Liver (tissue), 9 donors: ENCODE measurements around the gene FOCAD. TPM values are rescaled to one million over a fixed set of nuclear protein-coding genes. Genes with fewer than 3 reads are reported as not detected.

Experiments
- DNase-seq: peaks from one replicate; pipeline ENCODE4 v3.0.0-alpha.2; 2017; ENCODE audit warnings: low spot score
- H3K27ac ChIP-seq, 2 donors: one replicate each; pipeline ENCODE4 v1.7.0; 2013; ENCODE audit warnings: inconsistent platforms in 2 of 2, low read length in 2 of 2, control low read depth in 1 of 2, low read depth in 1 of 2, mild to moderate bottlenecking in 1 of 2
- H3K27me3 ChIP-seq, 4 donors: one replicate each; pipeline versions ENCODE4 v1.6.1 to v1.7.0; 2013; ENCODE audit warnings: low read length in 3 of 4, inconsistent platforms in 1 of 4, mild to moderate bottlenecking in 1 of 4, moderate library complexity in 1 of 4; ENCODE audit not compliant: control insufficient read depth in 4 of 4, insufficient read depth in 4 of 4
- H3K36me3 ChIP-seq, 4 donors: one replicate each; pipeline versions ENCODE4 v1.6.1 to v1.7.0; 2013; ENCODE audit warnings: low read length in 3 of 4, mild to moderate bottlenecking in 3 of 4, low read depth in 1 of 4, moderate library complexity in 1 of 4; ENCODE audit not compliant: control insufficient read depth in 4 of 4, insufficient read depth in 3 of 4
- H3K4me1 ChIP-seq, 4 donors: one replicate each; pipeline versions ENCODE4 v1.6.1 to v1.7.0; 2013; ENCODE audit warnings: low read length in 3 of 4, mild to moderate bottlenecking in 3 of 4, moderate library complexity in 1 of 4; ENCODE audit not compliant: control insufficient read depth in 4 of 4, insufficient read depth in 4 of 4
- H3K4me3 ChIP-seq, 3 donors: one replicate each; pipeline versions ENCODE4 v1.6.1 to v1.7.0; 2013; ENCODE audit warnings: low read length in 3 of 3, control low read depth in 1 of 3, low read depth in 1 of 3, mild to moderate bottlenecking in 1 of 3
- H3K9ac ChIP-seq, 2 donors: one replicate each; pipeline ENCODE4 v1.7.0; 2013; ENCODE audit warnings: low read length in 2 of 2, mild to moderate bottlenecking in 2 of 2, moderate library complexity in 2 of 2, control low read depth in 1 of 2, low read depth in 1 of 2
- H3K9me3 ChIP-seq, 4 donors: one replicate each; pipeline versions ENCODE4 v1.6.1 to v1.7.0; 2013; ENCODE audit warnings: low read length in 3 of 4; ENCODE audit not compliant: control insufficient read depth in 4 of 4
- CTCF ChIP-seq: fragments of 150-350 bp; IDR thresholded peaks from 2 replicates; pipeline ENCODE4 v1.5.1; 2017; ENCODE audit warnings: improper control_type of control experiment, low read depth, low read length; ENCODE audit not compliant: missing input control
- EGR1 ChIP-seq, 2 donors: IDR thresholded peaks; 2 replicates each; pipeline ENCODE4 v1.6.1; 2016 to 2018; ENCODE audit warnings: antibody characterized with exemption in 2 of 2, low read depth in 2 of 2
- FOXA1 ChIP-seq: IDR thresholded peaks from 2 replicates; pipeline ENCODE4 v1.6.1; 2016; ENCODE audit warnings: antibody characterized with exemption
- FOXA2 ChIP-seq: IDR thresholded peaks from 2 replicates; pipeline ENCODE4 v1.6.1; 2016; ENCODE audit warnings: antibody characterized with exemption
- GABPA ChIP-seq, 2 donors: IDR thresholded peaks in 1 of 2; conservative IDR thresholded peaks in 1 of 2; 2 replicates each; pipeline ENCODE4 v1.6.1; 2016; ENCODE audit warnings: antibody characterized with exemption in 2 of 2, mild to moderate bottlenecking in 1 of 2, moderate library complexity in 1 of 2
- HNF4A ChIP-seq, 2 donors: conservative IDR thresholded peaks; 2 replicates each; pipeline ENCODE4 v1.6.1; 2016; ENCODE audit warnings: antibody characterized with exemption in 2 of 2, mild to moderate bottlenecking in 2 of 2
- HNF4G ChIP-seq: IDR thresholded peaks from 2 replicates; pipeline ENCODE4 v1.6.1; 2016; ENCODE audit warnings: antibody characterized with exemption
- JUND ChIP-seq, 2 donors: IDR thresholded peaks; 2 replicates each; pipeline ENCODE4 v1.6.1; 2016; ENCODE audit warnings: antibody characterized with exemption in 2 of 2
- NR2F2 ChIP-seq: IDR thresholded peaks from 2 replicates; pipeline ENCODE4 v1.6.1; 2016; ENCODE audit warnings: antibody characterized with exemption
- RAD21 ChIP-seq, 2 donors: IDR thresholded peaks; 2 replicates each; pipeline ENCODE4 v1.6.1; 2016; ENCODE audit warnings: antibody characterized with exemption in 2 of 2, mild to moderate bottlenecking in 2 of 2
- RXRA ChIP-seq, 2 donors: IDR thresholded peaks; 2 replicates each; pipeline ENCODE4 v1.6.1; 2017 to 2018; ENCODE audit warnings: antibody characterized with exemption in 2 of 2, mild to moderate bottlenecking in 1 of 2
- SP1 ChIP-seq: IDR thresholded peaks from 2 replicates; pipeline ENCODE4 v1.6.1; 2018; ENCODE audit warnings: antibody characterized with exemption, mild to moderate bottlenecking
- TAF1 ChIP-seq: conservative IDR thresholded peaks from 2 replicates; pipeline ENCODE4 v1.6.1; 2016; ENCODE audit warnings: antibody characterized with exemption, mild to moderate bottlenecking
- YY1 ChIP-seq: IDR thresholded peaks from 2 replicates; pipeline ENCODE4 v1.6.1; 2016; ENCODE audit warnings: antibody characterized with exemption, mild to moderate bottlenecking
- WGBS: extraction: QIAGEN DNeasy Blood & Tissue Kit; methylation state at CpG from one replicate; pipeline ENCODE4 v1.1.7; 2013; 5-methylcytosine and 5-hydroxymethylcytosine counted together
- polyA plus RNA-seq, 2 donors: library from polyadenylated mRNA; stranded (reverse) in 1 of 2; unstranded in 1 of 2; fragments of 200-250 nt in 1 of 2; fragments of >200 nt in 1 of 2; fragmentation: Nextera tagmentation in 1 of 2; extraction: Ambion mirVana in 1 of 2; gene quantifications; one replicate each; pipeline versions ENCODE4 v1.2.1 to v1.2.3, GENCODE V29; 2013 to 2015
- total RNA-seq, 2 donors: library from RNA; depleted of rRNA; stranded (reverse); fragments of >200 nt; gene quantifications; one replicate each; pipeline ENCODE4 v1.2.3, GENCODE V29; 2014
- TF ChIP-seq, protein P1 (sequence below): IDR thresholded peaks from 2 replicates; pipeline ENCODE4 v1.6.1; 2016; ENCODE audit warnings: antibody characterized with exemption
- TF ChIP-seq, protein P2 (sequence below): IDR thresholded peaks from 2 replicates; pipeline ENCODE4 v1.6.1; 2016; ENCODE audit warnings: antibody characterized with exemption
- donor health status: healthy.
- donor health status: healthy.
- donor health status: healthy.
- donor health status: healthy.
- donor health status: healthy.

The FOCAD gene
- total and polyA plus RNA-seq, 4 donors, result 3.2 to 21.0 (median 10.3) TPM

DNA sequence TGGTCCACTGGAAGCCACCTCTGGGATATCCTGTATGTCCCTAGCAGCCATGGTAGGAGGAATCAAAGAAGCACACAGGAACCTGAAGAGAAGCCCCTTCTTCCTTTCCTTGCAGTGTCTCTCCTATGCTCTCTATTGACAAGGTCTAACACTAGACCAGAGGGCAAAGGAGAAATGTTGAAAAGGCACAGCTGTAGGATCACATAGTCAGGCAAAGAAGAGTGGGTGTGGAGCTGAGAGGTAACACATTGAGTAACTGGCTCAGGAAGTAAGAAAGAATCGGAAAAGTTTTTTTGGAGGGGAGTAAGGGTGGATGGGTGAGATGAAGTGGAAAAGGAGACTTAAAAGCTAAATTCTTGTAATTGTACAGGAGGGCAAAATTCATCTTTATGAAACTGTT, 100.1 kb downstream of the FOCAD start:
- no peaks in the 10 kb centered on the region for H3K4me1 ChIP-seq
- H3K4me3 ChIP-seq, result no peak overlapping the region
- no peak for TF ChIP-seq HNF4G
- TF ChIP-seq YY1, result no peak
- no peak for TF ChIP-seq CTCF
- no peak for TF ChIP-seq RAD21 (IDR thresholded peaks at IDR 0.05)
- no peak for TF ChIP-seq EGR1 (IDR thresholded peaks at IDR 0.05; ENCODE audit: low read depth in 2 of 2)
- TF ChIP-seq FOXA1, result no peak
- TF ChIP-seq, protein P1, sequence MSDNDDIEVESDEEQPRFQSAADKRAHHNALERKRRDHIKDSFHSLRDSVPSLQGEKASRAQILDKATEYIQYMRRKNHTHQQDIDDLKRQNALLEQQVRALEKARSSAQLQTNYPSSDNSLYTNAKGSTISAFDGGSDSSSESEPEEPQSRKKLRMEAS, result no peak
- no peak for TF ChIP-seq GABPA (IDR thresholded peaks at IDR 0.05 in 1 of 2, conservative IDR thresholded peaks at IDR 0.05 in 1 of 2)
- TF ChIP-seq SP1, result no peak
- no peak for TF ChIP-seq HNF4A (conservative IDR thresholded peaks at IDR 0.05)
- TF ChIP-seq RXRA (IDR thresholded peaks at IDR 0.05), result no peak
- no peak for TF ChIP-seq JUND (IDR thresholded peaks at IDR 0.05)
- no peaks in the 10 kb centered on the region for H3K9me3 ChIP-seq
- no peak for DNase-seq
- H3K36me3 ChIP-seq, result peaks cover 0 to 3% (median 0%) of the 10 kb centered on the region in 4 donors
- WGBS, result 95% methylated on average over 1 of the region's 1 CpG
- H3K27me3 ChIP-seq, result no peaks in the 10 kb centered on the region
- no peak overlapping the region for H3K9ac ChIP-seq
- no peak overlapping the region for H3K27ac ChIP-seq

DNA sequence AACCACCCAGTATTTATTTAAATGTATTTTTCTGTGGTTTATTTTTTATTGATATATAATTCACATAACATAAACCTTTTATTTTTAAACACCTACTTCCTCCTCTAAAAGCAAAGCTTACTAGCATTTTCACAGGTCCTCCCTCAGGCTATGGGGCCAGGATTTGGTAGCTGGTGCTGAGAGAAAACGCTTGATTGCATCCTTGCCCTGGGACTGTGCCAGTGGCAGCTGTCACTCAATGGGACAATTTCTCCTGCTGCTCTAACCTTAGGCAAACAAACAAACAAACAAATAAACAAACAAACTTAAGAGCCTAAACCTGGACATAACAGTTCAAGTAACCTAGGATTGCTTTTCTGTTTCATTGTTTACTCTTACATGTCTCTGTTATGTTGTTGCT, 102.7 kb downstream of the FOCAD start:
- TF ChIP-seq SP1 (no peak), RAD21 (IDR thresholded peaks at IDR 0.05) (no peak), NR2F2 (no peak), TAF1 (no peak), GABPA (IDR thresholded peaks at IDR 0.05 in 1 of 2, conservative IDR thresholded peaks at IDR 0.05 in 1 of 2) (no peak), CTCF (no peak), HNF4A (conservative IDR thresholded peaks at IDR 0.05) (no peak), FOXA2 (no peak)
- TF ChIP-seq, protein P2, sequence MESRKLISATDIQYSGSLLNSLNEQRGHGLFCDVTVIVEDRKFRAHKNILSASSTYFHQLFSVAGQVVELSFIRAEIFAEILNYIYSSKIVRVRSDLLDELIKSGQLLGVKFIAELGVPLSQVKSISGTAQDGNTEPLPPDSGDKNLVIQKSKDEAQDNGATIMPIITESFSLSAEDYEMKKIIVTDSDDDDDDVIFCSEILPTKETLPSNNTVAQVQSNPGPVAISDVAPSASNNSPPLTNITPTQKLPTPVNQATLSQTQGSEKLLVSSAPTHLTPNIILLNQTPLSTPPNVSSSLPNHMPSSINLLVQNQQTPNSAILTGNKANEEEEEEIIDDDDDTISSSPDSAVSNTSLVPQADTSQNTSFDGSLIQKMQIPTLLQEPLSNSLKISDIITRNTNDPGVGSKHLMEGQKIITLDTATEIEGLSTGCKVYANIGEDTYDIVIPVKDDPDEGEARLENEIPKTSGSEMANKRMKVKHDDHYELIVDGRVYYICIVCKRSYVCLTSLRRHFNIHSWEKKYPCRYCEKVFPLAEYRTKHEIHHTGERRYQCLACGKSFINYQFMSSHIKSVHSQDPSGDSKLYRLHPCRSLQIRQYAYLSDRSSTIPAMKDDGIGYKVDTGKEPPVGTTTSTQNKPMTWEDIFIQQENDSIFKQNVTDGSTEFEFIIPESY, result no peak
- Histone ChIP-seq H3K4me3 (no peak overlapping the region), H3K27me3 (no peaks in the 10 kb centered on the region), H3K27ac (no peak overlapping the region), H3K4me1 (no peaks in the 10 kb centered on the region), H3K9ac (no peak overlapping the region), H3K9me3 (no peaks in the 10 kb centered on the region), H3K36me3 (peaks cover 0 to 3% (median 0%) of the 10 kb centered on the region in 4 donors)
- WGBS, result 70% methylated on average over 1 of the region's 1 CpG
- DNase-seq, result no peak
